HT1080 (cell line): ENCODE measurements around the gene HSPG2. TPM values are rescaled to one million over a fixed set of nuclear protein-coding genes. Genes with fewer than 3 reads are reported as not detected.
"Not testable (repeated sequence)": the region's sequence is repeated elsewhere in the genome, so short reads cannot be mapped to it uniquely, and the experiment has no call there.

Experiments
- DNase-seq: peaks from one replicate; pipeline ENCODE4 v3.0.0-alpha.2; 2015; ENCODE audit warnings: low read depth
- polyA plus RNA-seq, 2 experiments: library from polyadenylated mRNA; depleted of rRNA; stranded (reverse); fragments of >200 nt; gene quantifications; 2 replicates each; pipeline ENCODE4 v1.2.3, GENCODE V29; 2015
- total RNA-seq: library from RNA; depleted of rRNA; stranded (reverse); fragments of >200 nt; shearing (Covaris generic); gene quantifications from 2 replicates; pipeline ENCODE4 v1.2.3, GENCODE V29; 2014; rRNA removed

Gene HSPG2
- 2.5 and 3.4 TPM in 2 replicates for total RNA-seq
- polyA plus RNA-seq (2015; cell fraction: cytosol; rRNA removed) = 3.5 and 4.8 TPM in 2 replicates
- 67.2 and 70.1 TPM in 2 replicates for polyA plus RNA-seq (2015; cell fraction: nucleus; rRNA removed)

- no peak for DNase-seq
Measured at GRCh38 chr1:21937034-21937371, at the start of gene HSPG2. HSPG2 (minus strand) TSS chr1:21937310; CDS start chr1:21937217, 93 bp downstream.

DNA sequence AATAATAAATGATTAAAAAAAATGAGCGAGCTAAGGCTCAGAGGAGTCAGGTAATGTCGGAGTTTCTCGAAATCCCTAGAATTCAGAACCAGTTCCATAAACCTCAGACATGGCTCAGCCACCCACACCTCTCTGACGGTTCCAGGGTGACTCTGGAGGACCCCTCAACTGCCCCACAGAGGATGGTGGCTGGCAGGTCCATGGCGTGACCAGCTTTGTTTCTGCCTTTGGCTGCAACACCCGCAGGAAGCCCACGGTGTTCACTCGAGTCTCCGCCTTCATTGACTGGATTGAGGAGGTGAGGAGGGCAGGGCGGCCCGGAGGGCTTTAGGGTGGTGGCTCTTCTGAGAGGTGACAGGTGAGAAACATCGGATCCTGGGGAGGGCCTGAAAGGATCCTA, 49.3 kb upstream of the HSPG2 start:
- DNase-seq = not testable (repeated sequence)

- DNase-seq = not testable (repeated sequence)
Measured at GRCh38 chr1:21985893-21986292, 48.8 kb upstream of the HSPG2 start.

DNA sequence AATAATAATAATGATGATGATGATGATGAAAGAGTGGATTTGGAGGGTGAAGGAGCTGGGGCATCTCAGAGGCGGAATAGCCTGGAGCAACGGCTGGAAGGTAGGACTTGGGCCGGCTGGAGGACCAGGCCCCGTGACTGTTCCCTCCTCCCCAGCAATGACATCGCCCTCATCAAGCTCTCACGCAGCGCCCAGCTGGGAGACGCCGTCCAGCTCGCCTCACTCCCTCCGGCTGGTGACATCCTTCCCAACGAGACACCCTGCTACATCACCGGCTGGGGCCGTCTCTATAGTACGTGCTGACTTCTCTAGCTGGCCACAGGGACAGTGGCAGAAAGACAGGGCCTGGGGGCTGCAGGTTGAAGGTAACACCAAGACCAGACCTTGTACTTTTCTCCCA, 46.4 kb upstream of the HSPG2 start:
- not testable (repeated sequence) for DNase-seq

DNA sequence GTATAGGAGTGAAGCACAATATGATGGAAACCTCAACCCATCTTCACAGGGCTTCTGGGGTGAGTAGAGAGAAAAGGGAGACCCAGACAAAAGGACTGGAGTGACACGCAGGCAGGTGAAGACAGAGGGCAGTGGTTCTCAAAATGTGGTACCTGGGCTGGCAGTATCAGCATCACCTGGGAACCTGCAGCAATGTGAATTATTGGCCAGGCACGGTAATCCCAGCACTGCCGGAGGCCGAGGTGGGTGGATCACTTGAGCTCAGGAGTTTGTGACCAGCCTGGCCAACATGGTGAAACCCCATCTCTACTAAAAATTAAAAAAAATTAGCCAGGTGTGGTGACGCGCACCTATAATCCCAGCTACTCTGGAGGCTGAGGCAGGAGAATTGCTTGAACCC, 45.0 kb upstream of the HSPG2 start:
- DNase-seq = not testable (repeated sequence)

- not testable (repeated sequence) for DNase-seq
Measured at GRCh38 chr1:21981253-21981652, 44.1 kb upstream of the HSPG2 start.

GRCh38 chr1:21980515-21981220, 43.6 kb upstream of the HSPG2 start:
- DNase-seq = not testable (repeated sequence)

- not testable (repeated sequence) for DNase-seq
Measured at GRCh38 chr1:21978209-21978608, 41.1 kb upstream of the HSPG2 start.

DNA sequence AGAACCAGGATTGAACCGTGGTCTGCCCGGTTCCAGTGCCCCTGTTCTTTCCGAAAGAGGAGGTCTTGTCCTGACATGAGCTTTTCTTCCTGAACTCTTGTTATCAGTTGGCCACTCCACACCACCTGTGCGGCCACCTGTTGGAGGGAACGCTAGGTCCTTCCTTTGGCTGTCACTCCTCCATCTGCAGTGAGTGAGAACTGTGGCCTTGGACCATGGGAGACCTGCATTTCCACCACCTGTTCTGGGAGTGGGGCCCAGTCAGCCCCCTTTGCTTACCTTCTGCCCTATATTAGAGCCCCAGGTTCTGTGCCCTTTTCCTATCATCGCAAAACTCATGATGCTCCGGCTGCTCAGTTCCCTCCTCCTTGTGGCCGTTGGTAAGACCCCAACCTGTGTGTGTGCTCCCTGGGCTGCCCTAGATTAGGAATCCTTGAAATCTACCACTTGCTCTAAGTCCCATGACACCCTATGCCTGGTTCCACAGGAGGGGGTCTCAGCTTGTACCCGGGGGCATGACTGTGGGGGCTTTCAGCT, 39.7 kb upstream of the HSPG2 start, which contains the start of gene CELA3B:
CELA3B (plus strand) TSS at position 320 of the 537 bp plus-strand sequence; CDS start at position 338, 18 bp downstream.
- DNase-seq = not testable (repeated sequence)

DNA sequence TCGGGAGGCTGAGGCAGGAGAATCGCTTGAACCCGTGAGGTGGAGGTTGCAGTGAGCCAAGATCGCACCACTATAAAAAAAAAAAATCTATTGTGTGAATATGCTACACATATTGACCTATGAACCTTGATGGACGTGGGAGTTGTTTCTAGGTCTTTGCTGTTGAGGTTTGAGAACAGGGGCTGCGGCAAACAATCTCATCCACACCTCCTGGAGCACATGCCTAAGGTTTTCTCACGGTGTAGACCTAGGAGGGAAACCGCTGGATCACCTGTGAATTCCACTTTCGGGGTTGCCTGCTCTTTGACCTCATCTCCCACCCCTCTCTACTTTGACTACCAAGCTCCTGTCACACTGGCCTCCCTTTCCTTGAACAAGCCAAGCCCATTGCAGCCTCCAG, 38.2 kb upstream of the HSPG2 start:
- not testable (repeated sequence) for DNase-seq

DNA sequence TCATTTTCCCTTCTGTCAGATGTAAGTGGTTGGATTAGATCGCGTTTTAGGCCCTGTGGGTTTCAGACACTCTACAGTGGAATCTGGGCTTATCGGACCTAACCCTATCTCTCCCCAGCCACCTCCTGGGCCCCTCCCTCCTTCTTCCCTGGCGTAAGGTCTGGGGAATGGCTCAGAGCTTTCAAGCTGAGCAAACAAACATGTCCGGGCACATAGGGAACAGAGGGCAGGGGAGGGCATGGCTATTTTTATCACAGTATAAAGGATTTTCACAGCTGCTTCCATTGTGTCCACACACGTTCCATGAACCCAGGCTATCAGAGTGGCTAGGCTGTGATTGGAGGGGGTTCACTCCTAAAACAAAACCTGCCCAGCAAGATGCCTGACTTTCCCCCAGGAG, 37.6 kb upstream of the HSPG2 start:
- not testable (repeated sequence) for DNase-seq

GRCh38 chr1:21973948-21974347, 36.8 kb upstream of the HSPG2 start:
- not testable (repeated sequence) for DNase-seq

- not testable (repeated sequence) for DNase-seq
Measured at GRCh38 chr1:21972973-21973441, 35.9 kb upstream of the HSPG2 start.

DNA sequence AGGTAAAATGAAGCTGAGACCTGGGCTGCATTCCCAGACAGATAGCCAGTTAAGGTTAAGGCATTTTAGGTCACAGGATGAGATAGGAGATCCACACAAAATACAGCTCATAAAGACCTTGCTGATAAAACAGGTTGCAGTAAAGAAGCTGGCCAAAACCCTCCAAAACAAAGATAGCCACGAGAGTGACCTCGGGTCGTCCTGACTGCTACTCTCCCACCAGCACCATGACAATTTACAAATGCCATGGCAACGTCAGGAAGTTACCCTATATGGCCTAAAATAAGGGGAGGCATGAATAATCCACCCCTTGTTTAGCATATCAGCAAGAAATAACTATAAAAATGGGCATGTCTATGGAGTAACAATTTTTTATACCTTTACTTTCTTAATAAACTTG, 33.4 kb upstream of the HSPG2 start:
- not testable (repeated sequence) for DNase-seq

DNA sequence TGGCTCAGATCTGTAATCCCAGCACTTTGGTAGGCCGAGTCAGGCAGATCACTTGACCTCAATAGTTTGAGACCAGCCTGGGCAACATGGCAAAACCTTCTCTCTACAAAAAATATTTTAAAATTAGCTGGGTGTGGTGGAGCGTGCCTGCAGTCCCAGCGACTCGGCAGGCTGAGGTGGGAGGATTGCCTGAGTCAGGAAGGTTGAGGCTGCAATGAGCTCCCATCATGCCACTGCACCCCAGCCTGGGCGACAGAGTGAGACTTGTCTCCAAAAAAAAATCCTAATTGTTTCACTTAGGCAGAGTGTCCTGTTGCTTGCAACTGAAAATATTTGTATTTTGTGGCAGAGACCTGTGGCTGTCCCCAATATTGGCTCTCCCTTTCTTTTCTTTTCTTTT, 32.0 kb upstream of the HSPG2 start:
- DNase-seq = not testable (repeated sequence)

- DNase-seq = not testable (repeated sequence)
Measured at GRCh38 chr1:21967216-21967615, 30.1 kb upstream of the HSPG2 start.

DNA sequence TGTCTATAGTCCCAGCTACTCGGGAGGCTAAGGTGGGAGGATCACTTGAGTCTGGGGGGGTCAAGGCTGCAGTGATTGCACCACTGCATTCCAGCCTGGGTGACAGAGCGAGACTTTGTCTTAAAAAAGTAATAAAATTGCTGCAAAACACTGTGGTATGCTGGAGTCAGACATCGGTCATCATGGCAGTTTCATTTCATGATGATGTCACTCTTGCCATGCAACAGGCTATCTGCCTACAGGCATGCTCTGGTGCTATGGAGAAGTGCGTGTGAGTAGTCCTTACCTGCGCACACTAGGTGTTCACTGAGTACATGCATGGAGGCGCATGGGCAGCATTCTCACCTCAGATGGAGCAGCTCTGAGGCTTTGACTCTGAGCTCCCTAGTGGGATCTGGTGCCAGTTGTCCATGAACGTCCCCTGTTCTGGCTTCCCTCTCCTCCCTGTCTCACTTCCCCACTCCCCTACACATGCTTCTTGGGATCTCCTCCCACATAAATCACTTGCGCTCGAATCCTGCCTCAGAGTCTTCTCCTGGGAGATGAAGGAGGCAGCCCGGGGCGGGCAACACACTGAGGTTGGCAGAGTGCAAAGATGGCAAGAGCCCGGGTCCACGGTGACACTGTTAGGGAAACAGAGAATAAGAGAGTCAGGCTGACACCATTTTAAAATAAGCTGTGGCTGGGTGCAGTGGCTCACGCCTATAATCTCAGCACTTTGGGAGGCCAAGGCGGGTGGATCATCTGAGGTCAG, 29.3 kb upstream of the HSPG2 start:
- DNase-seq = peak; percentile 64

GRCh38 chr1:21963477-21964217, 26.5 kb upstream of the HSPG2 start:
- DNase-seq = peak; percentile 66

DNA sequence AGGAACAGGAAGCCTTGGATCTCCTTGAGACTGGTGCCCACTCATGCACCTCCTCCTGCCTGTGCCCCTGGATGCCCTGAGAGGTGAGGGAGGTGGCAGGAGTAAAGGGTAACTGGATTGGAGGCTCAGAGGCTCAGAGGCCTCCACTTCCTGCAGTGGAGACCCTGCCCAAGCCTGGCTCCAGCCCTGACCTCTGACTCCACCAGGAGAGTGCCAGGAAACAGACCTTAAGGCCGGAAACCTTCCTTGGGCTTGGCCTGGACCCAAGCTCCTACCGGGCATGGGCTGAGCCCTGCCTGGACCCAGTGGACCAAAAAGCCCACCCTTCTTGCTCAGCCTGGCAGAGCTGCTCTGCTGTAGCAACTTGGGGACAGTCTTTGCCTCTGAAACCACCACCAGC, 24.7 kb upstream of the HSPG2 start:
- no peak for DNase-seq

DNA sequence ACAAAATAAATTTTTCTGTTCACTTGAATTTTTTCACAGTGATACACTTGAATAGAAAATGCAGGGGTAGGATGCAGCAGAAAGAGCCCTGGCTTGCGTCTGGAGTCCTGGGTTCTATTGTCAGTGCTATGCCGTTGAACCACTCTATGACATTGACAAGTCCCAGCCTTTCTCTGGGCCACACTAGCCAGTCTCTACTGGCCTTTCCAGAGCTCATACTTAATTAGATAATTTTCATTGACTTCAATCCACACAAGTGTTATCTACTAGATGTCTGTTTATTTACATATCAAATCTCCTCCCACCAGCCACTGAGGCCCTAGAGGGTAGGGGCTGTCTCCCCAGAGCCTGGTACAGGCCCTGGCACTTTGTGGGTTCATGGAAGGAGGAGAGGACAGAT, 24.2 kb upstream of the HSPG2 start:
- DNase-seq = no peak
